HG02623 (cell line): ENCODE measurements around the gene C10orf90.

Experiments used
- ATAC-seq: cut with Tn5 transposase; IDR thresholded peaks from one replicate; pipeline ENCODE4 v1.9.1; 2021; ENCODE audit warnings: moderate library complexity; ENCODE audit not compliant: unreplicated experiment

C10orf90 gene

DNA sequence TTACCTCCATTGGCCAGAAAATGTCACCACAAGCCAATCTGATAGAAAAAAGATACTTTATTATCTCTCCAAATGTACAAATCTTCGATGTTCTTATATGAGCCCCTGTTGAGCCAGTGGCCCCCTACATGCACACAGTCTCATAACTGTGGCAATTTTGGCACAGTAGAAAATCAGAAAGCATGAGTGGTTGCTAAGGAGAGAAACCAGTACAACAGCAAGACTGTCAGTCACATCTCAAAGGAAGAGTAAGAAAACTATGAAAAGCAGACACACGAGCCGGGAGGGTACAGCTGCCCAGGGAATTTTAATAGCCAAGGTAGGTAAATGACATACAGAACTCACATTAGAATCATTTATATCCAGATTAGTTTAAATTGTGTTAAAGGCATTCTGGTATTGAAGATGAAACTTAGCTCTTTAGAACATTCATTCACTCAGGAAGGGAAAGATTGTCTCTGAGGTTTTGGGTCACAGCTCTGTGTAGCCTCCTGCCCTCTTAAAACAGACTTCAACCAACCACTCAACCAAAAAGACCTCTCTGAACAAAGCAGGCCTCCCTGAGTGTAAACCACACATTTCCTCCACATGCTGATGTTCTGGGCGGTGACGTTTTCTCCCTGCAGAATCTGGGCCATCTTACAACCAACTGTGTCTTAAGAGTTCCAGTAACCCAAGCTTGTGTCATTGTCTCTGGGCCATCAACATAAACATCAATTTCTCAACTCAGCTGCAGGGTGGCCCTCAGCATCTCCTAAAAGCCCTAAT lies 201.4 kb downstream of the C10orf90 start:
- ATAC-seq, result no peak

DNA sequence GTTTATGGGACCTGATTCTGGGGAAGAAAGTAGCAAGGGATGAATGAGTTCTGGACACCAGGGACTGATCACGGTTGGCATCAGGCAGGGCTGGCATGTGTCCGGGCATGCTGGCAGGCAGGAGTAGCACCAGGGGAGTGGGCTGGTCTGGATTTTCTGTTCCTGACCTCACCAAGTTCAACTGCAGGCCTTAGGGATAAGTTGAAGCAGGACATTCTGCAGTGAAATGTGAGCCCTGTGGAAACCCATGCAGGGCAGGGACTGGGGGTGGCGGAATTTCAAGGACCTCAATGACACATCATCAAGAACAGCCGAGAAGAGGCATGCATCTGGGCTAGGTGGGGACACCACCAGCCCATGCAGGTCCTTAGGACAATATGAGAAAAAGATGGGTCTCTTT lies 202.0 kb downstream of the C10orf90 start:
- ATAC-seq, result no peak

- no peak for ATAC-seq
Measured at GRCh38 chr10:126465771-126466170, 204.7 kb downstream of the C10orf90 start.

DNA sequence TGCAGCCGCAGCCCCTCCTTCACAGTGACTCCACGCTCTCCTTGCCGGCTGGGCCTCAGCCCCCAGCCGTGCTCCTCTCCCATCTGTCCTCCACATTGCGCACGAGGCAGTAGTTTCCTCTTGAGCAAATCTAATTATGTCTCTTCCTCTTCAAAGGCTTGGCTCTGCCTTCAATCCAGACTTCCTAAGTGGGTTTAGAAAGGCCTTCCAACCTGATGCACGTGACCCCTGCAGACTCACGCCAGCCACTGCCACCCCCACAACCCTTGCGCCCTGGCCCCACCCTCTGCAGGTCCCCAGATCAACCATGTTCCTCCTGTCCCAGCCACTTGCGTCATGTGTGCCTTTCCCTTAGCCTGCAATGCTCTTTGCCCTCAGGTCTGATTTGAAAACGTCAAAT lies 207.2 kb downstream of the C10orf90 start:
- no peak for ATAC-seq

DNA sequence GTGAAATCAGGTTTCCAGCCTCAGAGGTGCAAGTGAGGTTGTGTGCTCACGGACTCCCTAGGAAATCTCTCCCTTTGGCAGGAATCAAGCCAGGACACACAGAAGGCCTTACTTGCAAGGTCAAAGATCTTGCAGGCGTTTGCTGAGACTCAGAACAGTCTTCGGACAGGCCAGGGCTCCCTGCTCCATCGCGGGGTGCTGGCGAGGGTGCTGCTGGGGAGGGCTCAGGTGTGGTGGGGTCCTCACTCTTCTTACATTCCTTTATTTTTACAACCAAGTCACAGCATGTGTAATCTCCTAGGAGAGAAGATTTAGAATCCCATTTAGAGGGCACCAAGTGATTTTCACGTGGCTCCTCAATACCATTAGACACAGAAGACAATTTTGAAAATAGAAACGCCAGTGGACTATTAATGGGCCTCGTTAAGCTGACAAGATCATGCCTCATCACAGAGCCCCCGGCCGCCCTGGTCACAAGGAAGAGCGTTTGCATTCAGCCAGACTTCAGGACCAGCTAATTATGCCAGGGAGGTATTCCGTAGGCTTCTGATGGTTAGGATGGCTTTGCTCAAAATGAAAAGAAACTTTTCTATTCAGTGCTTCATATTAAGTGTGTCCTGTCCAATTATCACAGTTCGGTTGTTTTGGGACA lies 209.1 kb downstream of the C10orf90 start:
- ATAC-seq, result no peak

DNA sequence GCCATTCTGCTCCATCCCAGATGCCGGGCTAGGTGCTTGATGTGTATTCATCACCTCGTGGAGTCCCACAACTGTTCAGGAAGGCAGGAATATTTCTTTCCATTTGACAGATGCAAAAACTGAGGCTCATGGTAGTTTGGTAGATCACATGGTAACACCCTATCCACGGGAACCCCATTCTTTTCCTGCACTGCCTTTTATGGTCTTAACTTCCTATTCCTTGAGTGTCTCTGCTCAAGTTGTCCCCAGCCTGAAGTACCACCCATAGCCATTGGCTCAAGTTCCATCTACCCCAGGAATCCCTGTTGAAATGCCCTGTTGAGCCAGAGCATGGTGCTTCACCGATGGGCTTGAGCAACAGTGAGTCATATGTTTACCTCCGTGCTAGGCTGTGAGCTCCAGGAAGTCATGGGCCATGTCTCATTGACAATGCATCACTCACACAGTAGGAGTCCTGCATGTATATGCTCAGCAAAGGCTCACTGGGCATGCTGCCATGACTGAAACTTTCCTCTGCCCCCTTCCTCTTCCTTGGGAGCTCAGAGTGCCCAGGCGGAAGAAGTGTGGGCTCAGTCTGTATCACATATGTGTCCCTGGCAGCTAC lies 210.5 kb downstream of the C10orf90 start:
- no peak for ATAC-seq

DNA sequence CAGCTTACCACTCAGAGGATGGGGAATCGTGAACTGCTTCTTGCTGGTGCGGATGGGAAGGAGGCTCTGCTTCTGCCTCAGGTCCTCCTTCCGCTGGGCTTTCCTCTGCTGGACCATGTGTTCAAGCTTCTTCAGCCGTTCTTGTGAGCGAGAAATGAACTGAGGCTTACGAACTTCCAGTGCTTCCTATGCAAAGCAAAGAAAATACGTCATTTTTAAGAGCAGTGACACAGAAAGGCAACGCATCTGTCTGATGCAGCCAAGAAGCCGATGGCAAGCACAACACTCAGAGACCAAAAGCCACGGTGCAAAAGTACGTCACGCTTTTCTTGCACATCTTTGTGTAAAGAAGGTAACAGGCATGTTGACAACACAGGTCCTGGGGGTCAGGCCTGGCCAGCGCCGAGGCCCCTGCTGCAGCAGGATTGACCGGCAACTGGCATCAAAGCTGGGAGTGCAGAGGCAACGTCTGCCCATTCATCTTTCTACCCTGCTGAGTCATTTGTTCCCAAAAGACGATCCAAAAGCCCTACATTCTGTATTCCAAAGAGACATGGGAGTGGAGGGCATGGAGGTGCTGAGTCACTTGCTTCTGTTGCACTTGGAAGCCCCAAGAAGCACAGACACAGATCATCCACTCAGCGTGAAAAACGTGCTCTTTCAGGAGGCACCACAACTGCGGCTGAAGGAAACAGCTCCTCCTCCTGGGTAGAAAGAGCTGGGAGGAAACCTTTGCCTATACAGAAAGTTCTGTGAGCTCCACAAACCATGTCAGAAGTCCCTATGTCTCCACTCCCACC lies 211.3 kb downstream of the C10orf90 start:
- no peak for ATAC-seq

DNA sequence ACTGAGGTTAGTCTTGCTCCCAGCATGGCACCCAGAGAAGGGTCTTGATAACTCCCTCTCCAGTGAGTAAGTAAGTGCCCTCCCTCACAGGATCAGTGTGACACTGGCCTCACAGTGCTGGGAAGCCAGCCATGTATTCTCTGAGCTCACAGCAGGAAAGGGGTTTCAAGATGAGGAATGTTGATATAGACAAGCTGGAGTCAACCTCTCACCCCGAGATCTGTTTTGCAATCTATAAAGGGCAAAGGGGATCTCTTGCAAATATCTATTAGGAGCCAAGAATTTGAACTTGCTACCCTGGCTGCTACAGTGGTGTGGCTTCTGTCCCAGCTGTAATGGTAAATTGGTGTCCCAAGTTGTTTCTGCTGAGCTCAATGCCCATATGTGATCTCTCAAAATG lies 212.0 kb downstream of the C10orf90 start:
- no peak for ATAC-seq

DNA sequence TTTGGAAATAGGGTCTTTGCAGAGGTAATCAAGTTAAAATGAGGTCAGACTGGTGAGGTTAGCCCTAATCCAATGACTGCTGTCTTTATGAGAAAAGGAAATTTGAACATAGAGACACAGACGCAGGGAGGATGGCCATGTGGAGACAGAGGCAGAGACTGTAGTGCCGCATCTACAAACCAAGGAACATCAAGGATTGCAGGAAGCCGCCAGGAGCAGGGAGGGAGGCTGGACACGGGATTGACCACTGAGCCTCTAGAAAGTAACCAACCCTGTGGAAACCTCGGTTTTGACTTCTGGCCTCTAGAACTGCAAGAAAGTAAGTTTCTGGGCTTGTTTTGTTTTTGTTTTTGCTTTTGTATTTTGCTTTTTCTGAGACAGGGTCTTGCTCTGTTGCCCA lies 213.9 kb downstream of the C10orf90 start:
- ATAC-seq, result no peak

GRCh38 chr10:126455766-126456405 lies 214.6 kb downstream of the C10orf90 start:
- no peak for ATAC-seq

GRCh38 chr10:126455036-126455765 lies 215.3 kb downstream of the C10orf90 start:
- no peak for ATAC-seq

- ATAC-seq, result no peak
Measured at GRCh38 chr10:126454045-126454751, 216.3 kb downstream of the C10orf90 start.

DNA sequence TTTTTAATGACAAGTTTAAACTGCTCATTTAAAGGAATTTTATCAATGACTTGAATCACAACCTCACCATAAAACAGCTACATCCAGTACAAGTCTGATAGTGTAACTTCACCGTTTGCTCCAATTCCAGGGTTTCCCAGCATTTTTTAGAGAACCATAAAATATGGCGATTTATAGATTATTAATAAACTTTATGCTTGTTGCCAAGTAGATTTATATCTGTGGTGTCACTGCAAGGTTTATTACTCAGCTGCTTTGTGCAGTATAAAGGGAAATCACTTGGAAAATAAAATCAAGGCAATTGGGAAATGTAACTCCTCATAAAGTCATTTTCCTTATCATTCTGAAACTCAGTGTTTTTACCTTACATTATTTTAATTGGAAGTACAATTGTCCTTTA lies 218.2 kb downstream of the C10orf90 start:
- no peak for ATAC-seq

GRCh38 chr10:126448091-126448490 lies 222.4 kb downstream of the C10orf90 start:
- ATAC-seq, result no peak

GRCh38 chr10:126439942-126440341 lies 230.6 kb downstream of the C10orf90 start:
- ATAC-seq, result no peak

DNA sequence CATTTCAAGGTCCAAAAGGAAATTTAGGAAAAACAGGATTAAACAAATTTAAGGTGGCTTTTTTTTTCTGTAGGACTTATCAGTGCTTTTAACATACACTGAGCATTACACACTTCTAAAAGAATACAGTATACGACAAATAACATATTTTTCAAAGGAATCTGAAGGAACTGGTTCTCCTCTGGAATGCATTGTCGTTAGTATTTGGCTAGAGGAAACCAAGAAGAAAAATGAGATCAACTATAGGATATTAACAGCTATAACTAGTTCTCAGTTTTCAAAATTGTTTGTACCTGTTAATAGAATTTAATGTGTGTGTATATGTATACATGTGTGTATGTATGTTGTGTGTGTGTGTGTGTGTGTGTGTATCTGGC lies 232.1 kb downstream of the C10orf90 start:
- no peak for ATAC-seq

DNA sequence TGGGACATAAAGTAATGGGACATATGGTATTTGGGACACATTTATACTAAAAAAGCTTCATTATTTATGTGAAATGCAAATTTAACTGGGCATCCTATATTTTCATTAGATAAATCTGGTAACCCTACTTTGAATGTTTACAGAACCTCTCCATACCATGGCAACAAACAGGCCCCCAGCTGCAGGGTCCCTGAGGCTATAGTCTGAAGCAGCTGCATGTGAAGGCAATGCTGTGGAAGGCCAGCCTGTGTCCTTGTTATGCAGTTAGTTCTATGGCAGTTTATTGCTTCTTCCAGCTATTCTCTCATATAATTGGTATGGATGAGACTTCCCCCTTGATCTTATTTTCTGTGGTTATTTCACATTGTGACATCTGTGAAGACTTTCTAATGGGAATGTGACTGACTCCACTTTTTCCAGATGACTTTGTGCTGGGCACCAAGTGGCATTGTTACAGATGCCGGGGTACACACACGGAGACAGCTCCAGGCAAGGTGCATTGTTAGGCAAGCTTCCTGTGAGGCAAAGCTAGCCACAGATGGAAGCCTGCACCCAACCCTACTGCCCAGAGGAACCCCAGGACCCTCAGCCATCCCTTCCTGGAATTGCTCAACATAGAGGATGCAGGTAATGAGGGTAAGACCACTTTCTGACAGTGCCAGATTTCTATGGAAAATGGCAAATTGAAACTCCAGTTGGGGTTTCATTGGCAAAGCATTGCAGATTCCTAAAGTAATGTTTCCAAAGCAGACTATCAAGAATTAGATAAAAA lies 232.7 kb downstream of the C10orf90 start:
- ATAC-seq, result no peak

GRCh38 chr10:126434235-126434634 lies 236.3 kb downstream of the C10orf90 start:
- no peak for ATAC-seq

GRCh38 chr10:126433351-126433750 lies 237.1 kb downstream of the C10orf90 start:
- ATAC-seq, result no peak
